ENCODE data around the gene OPA1.

GRCh38 chr3:193546129-193546528 is 46.9 kb upstream of the OPA1 start:
- no peak for TF ChIP-seq EZH2phosphoT487 (IDR thresholded peaks at IDR 0.05; ENCODE audit: insufficient read depth, low read depth)
- no peak for TF ChIP-seq EZH2 (IDR thresholded peaks at IDR 0.05; ENCODE audit: insufficient read depth, poor library complexity, severe bottlenecking)
